PC-9 (cell line): ENCODE data around the gene ARHGAP24.

Source experiments
- EZH2 ChIP-seq: fragments of 200-600 bp; sonication (generic); IDR thresholded peaks from 2 replicates; pipeline ENCODE4 v1.8.0; 2017; ENCODE audit warnings: antibody characterized with exemption, low read depth
- TF ChIP-seq, protein P1 (sequence below): fragments of 200-600 bp; sonication (generic); conservative IDR thresholded peaks from 2 replicates; pipeline ENCODE4 v1.6.1; 2017; ENCODE audit warnings: mixed run types, antibody characterized with exemption, mild to moderate bottlenecking, moderate library complexity

DNA sequence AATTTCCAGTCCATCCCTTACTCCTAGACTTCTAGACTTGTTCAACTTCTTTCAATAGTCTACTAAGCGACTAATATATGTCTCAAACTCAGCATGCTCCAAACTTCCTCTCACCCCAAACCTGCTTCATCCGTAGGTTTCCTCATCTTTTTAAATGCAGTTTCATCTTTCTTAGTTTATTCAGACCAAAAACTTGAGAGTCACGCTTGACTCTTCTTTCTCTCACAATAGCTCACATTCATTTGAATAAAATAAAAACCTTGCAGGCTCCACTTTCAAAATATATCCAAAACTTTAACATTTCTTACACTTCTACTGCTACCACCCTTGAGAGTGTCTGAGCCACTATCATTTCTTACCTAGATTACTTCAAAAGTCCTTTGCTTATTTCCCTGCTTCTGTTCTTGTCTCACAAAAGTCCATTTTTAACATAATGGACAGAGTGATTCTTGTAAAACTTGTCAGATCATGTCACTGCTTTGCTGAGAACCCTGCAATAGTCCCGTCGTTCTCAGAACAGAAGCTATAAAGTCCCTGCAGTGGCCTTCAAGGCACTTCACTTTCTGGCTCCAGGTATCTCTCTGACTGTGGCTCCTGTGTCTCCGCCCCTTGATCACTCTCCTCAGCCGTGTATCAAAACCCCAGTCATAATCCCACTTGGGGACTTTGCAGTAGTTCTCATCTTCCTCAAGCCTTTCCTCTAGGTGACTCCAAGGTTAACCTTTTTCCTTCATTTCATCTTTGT, 167.6 kb downstream of the ARHGAP24 start:
- TF ChIP-seq, protein P1, sequence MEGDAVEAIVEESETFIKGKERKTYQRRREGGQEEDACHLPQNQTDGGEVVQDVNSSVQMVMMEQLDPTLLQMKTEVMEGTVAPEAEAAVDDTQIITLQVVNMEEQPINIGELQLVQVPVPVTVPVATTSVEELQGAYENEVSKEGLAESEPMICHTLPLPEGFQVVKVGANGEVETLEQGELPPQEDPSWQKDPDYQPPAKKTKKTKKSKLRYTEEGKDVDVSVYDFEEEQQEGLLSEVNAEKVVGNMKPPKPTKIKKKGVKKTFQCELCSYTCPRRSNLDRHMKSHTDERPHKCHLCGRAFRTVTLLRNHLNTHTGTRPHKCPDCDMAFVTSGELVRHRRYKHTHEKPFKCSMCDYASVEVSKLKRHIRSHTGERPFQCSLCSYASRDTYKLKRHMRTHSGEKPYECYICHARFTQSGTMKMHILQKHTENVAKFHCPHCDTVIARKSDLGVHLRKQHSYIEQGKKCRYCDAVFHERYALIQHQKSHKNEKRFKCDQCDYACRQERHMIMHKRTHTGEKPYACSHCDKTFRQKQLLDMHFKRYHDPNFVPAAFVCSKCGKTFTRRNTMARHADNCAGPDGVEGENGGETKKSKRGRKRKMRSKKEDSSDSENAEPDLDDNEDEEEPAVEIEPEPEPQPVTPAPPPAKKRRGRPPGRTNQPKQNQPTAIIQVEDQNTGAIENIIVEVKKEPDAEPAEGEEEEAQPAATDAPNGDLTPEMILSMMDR: no peak
- no peak for TF ChIP-seq EZH2
